Activated CD4-positive, alpha-beta memory T cell treated with anti-CD3 and anti-CD28 coated beads, Interleukin-2, amount 10 ng/mL, durations not matched to agents 7 days and 5 days (primary cell): ENCODE data around the gene ELMO1. TPM values are rescaled to one million over a fixed set of nuclear protein-coding genes. Genes with fewer than 3 reads are reported as not detected.

ENCODE experiments used
- CTCF ChIA-PET: fragments of 350-600 bp; sonication (Branson Sonifier 250); formaldehyde crosslinking; loops from one replicate; lab custom pipeline; 2021; ENCODE audit warnings: antibody characterized with exemption, inconsistent platforms; lab: Charles Lee
- POLR2A ChIA-PET: fragments of 350-600 bp; sonication (Branson Sonifier 250); formaldehyde crosslinking; loops from one replicate; lab custom pipeline; 2021; ENCODE audit warnings: antibody characterized with exemption; lab: Charles Lee
- DNase-seq: peaks from one replicate; pipeline ENCODE4 v3.0.0-alpha.2; 2020
- H3K27ac Mint-ChIP-seq: one replicate; pipeline ENCODE4 v1.8.0; 2021; ENCODE audit warnings: mild to moderate bottlenecking, mixed read lengths
- H3K27me3 Mint-ChIP-seq: one replicate; pipeline ENCODE4 v1.8.0; 2021; ENCODE audit warnings: mixed read lengths
- H3K36me3 Mint-ChIP-seq: one replicate; pipeline ENCODE4 v1.8.0; 2021; ENCODE audit warnings: low read depth, mixed read lengths
- H3K4me1 Mint-ChIP-seq: one replicate; pipeline ENCODE4 v1.8.0; 2021; ENCODE audit warnings: mixed read lengths
- H3K4me3 Mint-ChIP-seq: one replicate; pipeline ENCODE4 v1.8.0; 2021; ENCODE audit warnings: mild to moderate bottlenecking, mixed read lengths
- H3K9me3 Mint-ChIP-seq: one replicate; pipeline ENCODE4 v1.8.0; 2021; ENCODE audit warnings: mixed read lengths
- total RNA-seq, 2 experiments: library from RNA; stranded (reverse); gene quantifications; one replicate each; pipeline ENCODE4 v1.2.3, GENCODE V29; 2021

Gene ELMO1
- total RNA-seq, 2 experiments from 2014 or later, result 100 to 102 TPM

GRCh38 chr7:36844374-36844773, 604.3 kb downstream of the ELMO1 start:
- no peaks in the 10 kb centered on the region for H3K27me3 Mint-ChIP-seq
- H3K9me3 Mint-ChIP-seq, result peaks cover 23% of the 10 kb centered on the region
- CTCF ChIA-PET, result no interaction called here

GRCh38 chr7:36840904-36841303, 607.8 kb downstream of the ELMO1 start:
- Mint-ChIP-seq H3K4me3 (no peak overlapping the region), H3K27ac (no peak overlapping the region), H3K9me3 (peaks cover 8% of the 10 kb centered on the region), H3K27me3 (no peaks in the 10 kb centered on the region), H3K36me3 (peaks cover 11% of the 10 kb centered on the region), H3K4me1 (no peaks in the 10 kb centered on the region)
- CTCF ChIA-PET, result no interaction called here
- no peak for DNase-seq
- POLR2A ChIA-PET, result no interaction called here

More at GRCh38 chr7:36844374-36844773, 604.3 kb downstream of the ELMO1 start:
- Mint-ChIP-seq H3K36me3 (peaks cover 22% of the 10 kb centered on the region), H3K27ac (no peak overlapping the region), H3K4me3 (no peak overlapping the region), H3K4me1 (no peaks in the 10 kb centered on the region)
- no peak for DNase-seq
- POLR2A ChIA-PET, result no interaction called here

GRCh38 chr7:36838616-36839225, 609.9 kb downstream of the ELMO1 start:
- Mint-ChIP-seq H3K36me3 (peaks cover 6% of the 10 kb centered on the region), H3K9me3 (peaks cover 8% of the 10 kb centered on the region), H3K4me1 (no peaks in the 10 kb centered on the region), H3K27me3 (no peaks in the 10 kb centered on the region), H3K4me3 (no peak overlapping the region), H3K27ac (no peak overlapping the region)
- DNase-seq, result no peak
- CTCF ChIA-PET, result no interaction called here
- POLR2A ChIA-PET, result no interaction called here

GRCh38 chr7:36831049-36831448, 617.6 kb downstream of the ELMO1 start:
- H3K9me3 Mint-ChIP-seq, result peaks cover 5% of the 10 kb centered on the region
- no peak overlapping the region for H3K27ac Mint-ChIP-seq
- CTCF ChIA-PET, result no interaction called here
- H3K36me3 Mint-ChIP-seq, result no peaks in the 10 kb centered on the region
- H3K27me3 Mint-ChIP-seq, result no peaks in the 10 kb centered on the region
- no peak for DNase-seq
- no peak overlapping the region for H3K4me3 Mint-ChIP-seq
- no peaks in the 10 kb centered on the region for H3K4me1 Mint-ChIP-seq
- POLR2A ChIA-PET, result no interaction called here

- ChIA-PET POLR2A (no interaction called here), CTCF (no interaction called here)
- Mint-ChIP-seq H3K27ac (no peak overlapping the region), H3K9me3 (peaks cover 2% of the 10 kb centered on the region), H3K4me1 (no peaks in the 10 kb centered on the region), H3K27me3 (no peaks in the 10 kb centered on the region), H3K4me3 (no peak overlapping the region), H3K36me3 (no peaks in the 10 kb centered on the region)
- DNase-seq, result no peak
Measured at GRCh38 chr7:36827726-36828703, 620.6 kb downstream of the ELMO1 start.

- Mint-ChIP-seq H3K9me3 (no peaks in the 10 kb centered on the region), H3K36me3 (no peaks in the 10 kb centered on the region), H3K27me3 (no peaks in the 10 kb centered on the region), H3K4me3 (no peak overlapping the region), H3K27ac (no peak overlapping the region), H3K4me1 (no peaks in the 10 kb centered on the region)
- CTCF ChIA-PET, result no interaction called here
- DNase-seq, result no peak
- POLR2A ChIA-PET, result interaction anchor here (1.0 kb wide), 1 partner anchor 39 kb away, joined by 3 read pairs; no protein-coding TSS in a partner anchor
Measured at GRCh38 chr7:36825501-36825900, 623.2 kb downstream of the ELMO1 start.

GRCh38 chr7:36823353-36823752, 625.3 kb downstream of the ELMO1 start:
- ChIA-PET CTCF (no interaction called here), POLR2A (no interaction called here)
- Mint-ChIP-seq H3K4me1 (no peaks in the 10 kb centered on the region), H3K27ac (no peak overlapping the region), H3K27me3 (no peaks in the 10 kb centered on the region), H3K4me3 (no peak overlapping the region), H3K9me3 (no peaks in the 10 kb centered on the region), H3K36me3 (no peaks in the 10 kb centered on the region)
- no peak for DNase-seq

GRCh38 chr7:36821617-36822016, 627.0 kb downstream of the ELMO1 start:
- no peak for DNase-seq
- Mint-ChIP-seq H3K4me3 (no peak overlapping the region), H3K9me3 (no peaks in the 10 kb centered on the region), H3K4me1 (no peaks in the 10 kb centered on the region), H3K27ac (no peak overlapping the region), H3K36me3 (no peaks in the 10 kb centered on the region), H3K27me3 (no peaks in the 10 kb centered on the region)
- ChIA-PET POLR2A (no interaction called here), CTCF (interaction anchor here (0.5 kb wide), 1 partner anchor 503 kb away, joined by 3 read pairs; no protein-coding TSS in a partner anchor)

- no peaks in the 10 kb centered on the region for H3K27me3 Mint-ChIP-seq
- H3K4me1 Mint-ChIP-seq, result no peaks in the 10 kb centered on the region
- DNase-seq, result no peak
- no peak overlapping the region for H3K4me3 Mint-ChIP-seq
- ChIA-PET POLR2A (no interaction called here), CTCF (interaction anchor here (0.6 kb wide), 1 partner anchor 324 kb away, joined by 3 read pairs; no protein-coding TSS in a partner anchor)
- H3K36me3 Mint-ChIP-seq, result peaks cover 5% of the 10 kb centered on the region
- no peaks in the 10 kb centered on the region for H3K9me3 Mint-ChIP-seq
- no peak overlapping the region for H3K27ac Mint-ChIP-seq
Measured at GRCh38 chr7:36820527-36821170, 628.0 kb downstream of the ELMO1 start.

GRCh38 chr7:36819639-36820038, 629.0 kb downstream of the ELMO1 start:
- DNase-seq, result no peak
- Mint-ChIP-seq H3K4me1 (no peaks in the 10 kb centered on the region), H3K27me3 (no peaks in the 10 kb centered on the region), H3K4me3 (no peak overlapping the region), H3K27ac (no peak overlapping the region), H3K9me3 (no peaks in the 10 kb centered on the region), H3K36me3 (peaks cover 5% of the 10 kb centered on the region)
- CTCF ChIA-PET, result no interaction called here
- POLR2A ChIA-PET, result no interaction called here

- Mint-ChIP-seq H3K27me3 (no peaks in the 10 kb centered on the region), H3K4me1 (no peaks in the 10 kb centered on the region), H3K36me3 (peaks cover 5% of the 10 kb centered on the region), H3K4me3 (no peak overlapping the region), H3K27ac (no peak overlapping the region), H3K9me3 (no peaks in the 10 kb centered on the region)
- POLR2A ChIA-PET, result no interaction called here
- CTCF ChIA-PET, result no interaction called here
- no peak for DNase-seq
Measured at GRCh38 chr7:36814311-36814710, 634.4 kb downstream of the ELMO1 start.

GRCh38 chr7:36811807-36812206, 636.9 kb downstream of the ELMO1 start:
- no peaks in the 10 kb centered on the region for H3K4me1 Mint-ChIP-seq
- no peak overlapping the region for H3K4me3 Mint-ChIP-seq
- no peaks in the 10 kb centered on the region for H3K9me3 Mint-ChIP-seq
- ChIA-PET POLR2A (no interaction called here), CTCF (no interaction called here)
- no peak overlapping the region for H3K27ac Mint-ChIP-seq
- no peaks in the 10 kb centered on the region for H3K27me3 Mint-ChIP-seq
- no peak for DNase-seq
- H3K36me3 Mint-ChIP-seq, result peaks cover 11% of the 10 kb centered on the region

- CTCF ChIA-PET, result no interaction called here
- no peaks in the 10 kb centered on the region for H3K4me1 Mint-ChIP-seq
Measured at GRCh38 chr7:36810489-36810888, 638.2 kb downstream of the ELMO1 start.

More at GRCh38 chr7:36810489-36810888, 638.2 kb downstream of the ELMO1 start:
- Mint-ChIP-seq H3K9me3 (no peaks in the 10 kb centered on the region), H3K27me3 (no peaks in the 10 kb centered on the region), H3K36me3 (peaks cover 6% of the 10 kb centered on the region), H3K27ac (no peak overlapping the region), H3K4me3 (no peak overlapping the region)
- no peak for DNase-seq
- POLR2A ChIA-PET, result no interaction called here
